GM04503 (cell line): ENCODE results near the gene MORF4L1.
"Not testable (repeated sequence)": the region's sequence is repeated elsewhere in the genome, so short reads cannot be mapped to it uniquely, and the experiment has no call there.

Experiments
- DNase-seq: peaks from one replicate; pipeline ENCODE4 v3.0.0-alpha.2; 2012; ENCODE audit warnings: low read depth

Gene MORF4L1

DNA sequence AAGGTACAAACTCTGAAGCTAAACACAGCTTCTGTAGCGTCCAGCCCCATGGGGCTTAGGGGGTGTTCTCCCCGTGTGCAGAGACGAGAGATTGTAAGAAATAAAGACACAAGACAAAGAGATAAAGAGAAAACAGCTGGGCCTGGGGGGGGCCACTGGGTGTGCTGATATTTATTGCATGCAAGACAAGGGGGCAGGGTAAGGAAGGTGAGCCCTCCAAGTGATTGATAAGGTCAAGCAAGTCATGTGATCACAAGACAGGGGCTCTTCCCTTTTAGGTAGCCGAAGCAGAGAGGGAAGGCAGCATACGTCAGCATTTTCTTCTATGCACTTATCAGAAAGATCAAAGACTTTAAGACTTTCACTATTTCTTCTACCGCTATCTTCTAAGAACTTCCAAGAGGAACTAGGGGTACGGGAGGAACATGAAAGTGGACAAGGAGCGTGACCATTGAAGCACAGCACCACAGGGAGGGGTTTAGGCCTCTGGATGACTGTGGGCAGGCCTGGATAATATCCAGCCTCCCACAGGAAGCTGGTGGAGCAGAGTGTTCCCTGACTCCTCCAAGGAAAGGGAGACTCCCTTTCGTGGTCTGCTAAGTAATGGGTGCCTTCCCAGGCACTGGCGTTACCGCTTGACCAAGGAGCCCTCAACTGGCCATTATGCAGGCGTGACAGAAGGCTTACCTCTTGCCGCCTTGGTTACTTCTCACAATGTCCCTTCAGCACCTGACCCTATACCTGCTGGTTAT lies 29.8 kb downstream of the MORF4L1 start:
- not testable (repeated sequence) for DNase-seq

DNA sequence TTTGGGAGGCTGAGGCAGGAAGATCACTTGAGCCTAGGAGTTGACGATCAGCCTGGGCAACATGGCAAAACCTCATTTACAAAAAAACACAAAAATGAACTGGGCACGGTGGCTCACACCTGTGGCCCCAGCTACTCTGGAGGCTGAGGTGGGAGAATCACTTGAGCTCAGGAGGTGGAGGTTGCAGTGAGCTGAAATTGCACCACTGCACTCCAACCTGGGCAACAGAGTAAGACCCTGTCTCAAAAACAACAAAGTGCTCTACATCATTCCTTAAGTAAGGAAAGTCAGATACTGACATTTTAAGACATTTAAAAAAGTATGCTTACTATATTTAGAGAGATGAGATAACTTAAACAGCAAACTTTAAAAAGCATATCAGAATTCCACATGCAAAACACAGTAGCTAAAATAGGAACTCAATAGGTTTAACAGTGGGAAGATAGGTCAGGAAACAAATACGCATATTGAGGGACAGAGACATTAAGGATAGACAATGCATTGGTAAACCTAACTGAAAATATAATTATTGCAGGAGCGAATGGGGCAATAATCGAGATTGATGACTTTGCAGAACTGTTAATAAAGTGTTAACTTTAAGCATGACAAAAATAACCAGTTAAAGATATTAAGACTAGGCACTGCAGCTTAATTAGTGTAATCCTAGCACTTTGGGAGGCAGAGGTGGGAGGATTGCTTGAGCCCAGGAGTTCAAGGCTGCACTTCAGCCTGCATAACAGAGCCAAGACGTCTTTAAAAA lies 32.1 kb downstream of the MORF4L1 start:
- DNase-seq: no peak

DNA sequence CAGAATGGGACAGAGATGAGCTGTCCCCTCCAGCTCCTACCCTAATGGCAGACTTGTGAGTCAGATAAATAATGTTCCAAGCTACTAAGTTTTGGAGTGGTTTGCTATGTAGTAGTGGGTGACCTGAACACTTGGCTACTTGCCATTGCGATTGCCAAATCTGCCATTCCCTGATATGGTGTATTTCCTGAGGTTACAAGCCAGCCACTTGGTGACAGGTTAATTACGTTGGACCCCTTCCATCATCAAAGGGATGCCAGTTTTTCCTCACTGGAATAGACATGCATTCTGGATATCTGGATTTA lies 33.6 kb downstream of the MORF4L1 start:
- peak; percentile 75 for DNase-seq

- DNase-seq: no peak
Measured at GRCh38 chr15:78907577-78907976, 34.9 kb downstream of the MORF4L1 start.

DNA sequence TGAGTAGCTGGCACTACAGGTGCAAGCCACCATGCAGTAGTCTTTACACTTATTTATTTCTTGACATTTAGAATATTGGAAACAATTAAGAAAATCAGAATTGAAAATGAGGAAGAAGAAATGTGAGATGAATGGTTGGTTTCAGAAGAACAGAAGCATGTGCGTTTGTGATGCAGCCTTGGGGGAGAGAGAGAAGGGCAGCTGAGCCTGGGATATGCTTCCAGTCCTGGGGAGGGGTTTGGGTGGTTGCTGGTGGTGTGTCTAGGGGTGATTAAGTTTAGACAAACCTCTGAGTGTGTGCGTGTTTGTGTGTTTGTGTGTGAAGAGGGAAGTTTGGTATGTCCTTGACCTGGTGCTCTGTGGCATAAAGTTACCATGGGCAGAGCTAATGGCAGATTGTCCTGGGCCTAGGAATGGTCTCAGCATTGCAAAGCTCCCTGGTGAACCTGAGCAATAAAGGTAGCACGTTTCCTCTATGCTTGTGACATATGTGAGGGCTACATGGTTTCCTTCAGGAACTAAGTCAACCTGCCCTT lies 36.5 kb downstream of the MORF4L1 start:
- no peak for DNase-seq

DNA sequence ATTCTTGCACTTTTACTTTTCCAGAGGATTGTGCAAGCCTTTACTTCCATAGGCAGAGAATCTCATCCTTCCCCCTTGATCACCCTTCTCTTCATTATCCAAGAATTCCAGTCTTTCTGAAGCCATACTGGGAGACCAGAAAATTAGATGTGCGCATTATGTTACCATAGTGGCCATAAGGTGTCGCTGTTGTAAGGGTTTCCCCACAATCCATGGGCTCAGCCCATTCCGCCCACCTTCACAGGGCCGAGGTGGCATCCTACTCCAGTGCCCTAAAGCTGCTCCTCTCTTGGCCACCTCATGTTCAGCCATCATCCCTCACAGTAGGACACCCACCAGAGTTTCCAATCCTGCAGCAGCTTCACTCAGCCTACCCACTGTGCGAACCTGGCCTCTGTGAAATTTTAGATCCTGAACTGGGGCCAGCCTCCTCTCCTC lies 37.1 kb downstream of the MORF4L1 start:
- DNase-seq: no peak

DNA sequence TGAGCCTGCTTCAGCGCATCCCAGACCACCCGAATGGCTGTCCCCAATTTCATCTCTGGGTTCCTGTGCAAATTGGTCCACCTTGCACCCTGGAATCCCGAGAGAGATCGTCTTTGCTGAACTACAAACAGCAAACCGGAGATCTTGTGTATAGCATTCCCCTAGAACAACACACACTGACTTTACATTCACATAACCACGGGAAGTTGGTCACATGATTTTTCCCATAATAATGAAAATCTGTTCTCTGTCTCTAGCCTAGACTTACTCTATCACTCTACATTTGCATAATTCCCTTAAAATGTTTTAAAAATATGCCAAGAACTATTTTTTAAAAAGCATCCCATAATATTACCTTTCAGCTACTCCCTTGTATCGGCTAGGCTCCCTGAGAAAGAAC lies 37.6 kb downstream of the MORF4L1 start:
- DNase-seq: no peak

DNA sequence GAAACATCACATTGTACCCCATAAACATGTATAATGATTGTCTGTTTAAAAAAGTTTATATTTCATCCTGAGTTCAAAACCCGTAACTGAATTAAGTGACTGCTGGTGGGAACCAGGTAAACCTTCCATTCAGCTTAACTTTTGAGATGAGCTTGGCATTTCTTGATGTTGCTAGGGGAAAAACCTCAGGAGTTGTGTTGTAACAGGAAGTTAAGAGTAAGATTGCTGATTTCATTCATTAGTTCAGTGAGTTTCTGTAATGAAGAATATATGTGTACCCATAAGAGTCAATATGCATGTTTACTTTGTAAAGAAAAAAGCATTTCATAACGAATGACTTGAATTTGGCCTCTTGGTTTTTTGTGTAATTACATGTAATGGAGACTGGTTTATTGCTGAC lies 39.6 kb downstream of the MORF4L1 start:
- no peak for DNase-seq

DNA sequence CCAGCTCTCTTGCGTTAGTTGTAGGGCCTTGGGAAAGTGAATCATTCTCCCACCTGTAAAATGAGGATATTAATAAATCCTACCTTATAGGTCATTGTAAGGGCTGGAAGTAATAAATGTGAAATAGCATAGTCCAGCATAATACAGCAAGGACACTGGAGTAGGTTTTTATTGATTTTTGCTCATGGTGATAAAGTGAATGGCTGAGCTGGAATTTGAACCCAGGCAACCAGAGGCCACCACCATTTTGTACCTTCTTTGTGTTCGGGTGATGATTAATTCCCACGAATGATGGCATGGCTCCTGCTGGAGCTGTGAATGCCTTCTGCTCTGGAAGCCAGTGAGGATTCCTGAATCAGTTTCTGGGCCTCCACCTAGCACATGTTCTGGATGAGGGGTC lies 40.3 kb downstream of the MORF4L1 start:
- DNase-seq: no peak

DNA sequence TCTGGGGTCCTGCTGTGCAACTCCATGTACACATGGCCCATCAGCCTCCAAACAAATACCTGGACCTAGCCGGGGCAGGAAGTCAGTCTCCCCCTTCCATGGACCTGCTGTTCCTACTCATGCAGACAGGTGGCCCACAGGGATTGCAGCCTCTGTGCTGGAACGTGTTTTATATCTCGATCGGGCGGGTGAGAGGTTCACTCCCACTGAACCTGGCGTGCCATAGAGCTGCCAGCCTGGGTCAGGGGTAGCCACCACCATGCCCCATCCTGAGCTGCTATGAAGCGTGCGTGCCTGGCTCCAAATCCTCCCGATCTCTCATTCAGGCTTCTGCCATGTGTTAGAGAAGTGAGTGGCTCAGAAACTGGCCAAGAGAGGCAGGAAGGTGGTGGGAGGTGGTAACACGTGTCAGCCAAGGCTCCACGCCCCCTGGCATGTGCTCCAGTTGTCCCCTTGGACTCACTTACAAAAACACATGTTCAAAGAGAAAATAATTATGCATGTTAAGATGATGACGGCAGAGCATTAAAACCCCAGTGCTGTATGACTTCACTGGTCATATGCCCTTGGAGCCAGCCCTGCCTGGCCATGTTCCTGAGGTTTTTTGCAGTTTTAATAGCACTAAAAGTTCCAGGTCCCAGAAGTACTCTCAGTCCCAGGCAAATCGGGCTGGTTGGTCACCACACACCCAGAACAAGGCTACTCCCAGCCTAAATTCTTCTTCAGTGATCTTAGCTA lies 41.5 kb downstream of the MORF4L1 start:
- no peak for DNase-seq

DNA sequence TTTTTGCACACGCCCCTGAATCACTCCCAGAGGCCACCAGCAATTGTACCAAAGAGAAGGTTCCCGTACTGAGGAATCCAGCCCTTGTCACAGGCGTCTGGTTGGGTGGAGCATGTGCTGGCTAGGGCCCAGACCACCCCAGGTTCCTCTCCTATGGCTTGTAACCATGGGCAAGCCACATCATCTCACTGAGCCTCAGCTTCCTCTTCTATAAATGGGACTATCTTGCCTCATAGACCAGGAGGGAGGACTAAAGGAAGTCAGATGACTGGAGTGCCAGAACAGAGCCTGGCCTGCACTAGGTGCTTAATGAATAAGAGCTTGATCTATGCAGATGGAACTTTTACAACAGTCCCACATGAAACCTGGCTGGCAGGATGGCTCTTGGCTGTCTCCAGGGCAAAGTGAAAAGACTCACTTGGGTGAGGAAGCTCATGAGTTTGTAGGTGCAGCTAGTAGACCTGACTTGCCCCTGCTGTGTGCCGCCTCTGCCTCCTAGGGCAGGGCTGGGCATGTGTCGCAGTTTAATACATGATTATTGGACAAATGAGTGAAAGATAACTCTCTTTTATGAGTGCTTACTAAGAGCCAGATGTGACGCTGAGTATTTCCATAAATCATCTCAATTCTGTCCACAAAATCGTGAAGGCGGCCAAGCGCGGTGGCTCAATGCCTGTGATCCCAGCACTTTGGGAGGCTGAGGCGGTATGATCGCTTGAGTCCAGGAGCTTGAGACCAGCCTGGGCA lies 42.8 kb downstream of the MORF4L1 start:
- DNase-seq: peak; percentile 18

GRCh38 chr15:78916088-78916487 lies 43.4 kb downstream of the MORF4L1 start:
- no peak for DNase-seq

DNA sequence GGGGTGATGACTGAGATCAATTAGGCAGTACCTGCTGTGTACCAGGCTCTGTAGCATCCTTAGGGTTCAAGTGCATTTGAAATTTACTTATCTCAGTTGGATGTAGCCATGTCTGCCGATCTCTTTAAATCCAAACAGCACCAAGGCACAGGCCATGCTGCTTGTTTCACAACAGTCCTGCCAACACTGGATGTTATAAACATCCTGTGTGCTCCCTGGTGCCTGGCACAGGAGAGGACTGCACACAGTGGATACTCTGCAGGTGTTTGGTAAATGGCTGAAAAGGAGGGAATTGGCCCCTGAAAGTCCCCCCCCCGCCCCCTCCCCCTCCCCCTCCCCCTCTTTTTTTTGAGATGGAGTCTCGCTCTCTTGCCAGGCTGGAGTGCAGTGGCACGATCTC lies 45.2 kb downstream of the MORF4L1 start:
- DNase-seq: no peak

DNA sequence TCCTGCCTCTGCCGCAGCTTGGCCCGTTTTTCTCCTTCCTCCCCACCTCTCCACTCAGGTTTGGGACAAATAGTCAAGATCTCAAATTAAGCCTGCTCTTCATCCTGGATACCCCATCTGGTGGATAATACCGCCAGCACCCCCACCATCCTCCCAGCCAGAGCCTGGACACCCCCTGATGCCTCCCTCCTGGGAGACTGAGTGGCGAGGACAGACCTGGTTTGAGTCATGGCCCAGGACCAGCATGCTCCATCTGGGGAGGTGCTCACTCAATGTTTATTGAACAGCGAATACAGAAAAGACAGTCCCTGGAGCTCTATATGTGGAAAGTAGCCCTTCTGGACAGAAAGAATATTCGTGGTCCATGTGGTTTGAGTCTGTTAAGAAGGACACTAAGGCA lies 48.8 kb downstream of the MORF4L1 start:
- DNase-seq: no peak

GRCh38 chr15:78921940-78922339 lies 49.2 kb downstream of the MORF4L1 start:
- no peak for DNase-seq

DNA sequence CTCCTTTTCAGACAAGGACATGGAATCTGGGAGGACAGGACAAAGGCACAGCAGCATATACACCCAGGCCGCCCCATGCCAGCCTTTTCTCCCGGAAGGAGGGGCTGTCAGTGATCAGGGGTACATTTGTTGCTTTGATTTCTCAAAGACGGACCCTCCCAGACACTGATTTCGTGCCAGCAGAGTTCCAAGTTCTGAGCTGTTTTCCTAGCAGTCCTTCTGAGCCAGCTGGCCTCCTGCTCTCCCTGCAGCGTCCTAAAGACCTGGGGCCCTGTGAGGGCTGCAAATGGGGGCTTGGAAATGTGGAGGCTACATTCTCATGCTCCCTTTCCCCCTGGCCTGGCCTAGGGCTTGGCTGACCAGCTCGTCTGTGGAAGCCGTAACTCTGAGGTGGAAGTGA lies 49.8 kb downstream of the MORF4L1 start:
- no peak for DNase-seq

GRCh38 chr15:78923015-78923414 lies 50.3 kb downstream of the MORF4L1 start:
- DNase-seq: no peak

GRCh38 chr15:78923480-78924360 lies 51.0 kb downstream of the MORF4L1 start:
- DNase-seq: no peak

DNA sequence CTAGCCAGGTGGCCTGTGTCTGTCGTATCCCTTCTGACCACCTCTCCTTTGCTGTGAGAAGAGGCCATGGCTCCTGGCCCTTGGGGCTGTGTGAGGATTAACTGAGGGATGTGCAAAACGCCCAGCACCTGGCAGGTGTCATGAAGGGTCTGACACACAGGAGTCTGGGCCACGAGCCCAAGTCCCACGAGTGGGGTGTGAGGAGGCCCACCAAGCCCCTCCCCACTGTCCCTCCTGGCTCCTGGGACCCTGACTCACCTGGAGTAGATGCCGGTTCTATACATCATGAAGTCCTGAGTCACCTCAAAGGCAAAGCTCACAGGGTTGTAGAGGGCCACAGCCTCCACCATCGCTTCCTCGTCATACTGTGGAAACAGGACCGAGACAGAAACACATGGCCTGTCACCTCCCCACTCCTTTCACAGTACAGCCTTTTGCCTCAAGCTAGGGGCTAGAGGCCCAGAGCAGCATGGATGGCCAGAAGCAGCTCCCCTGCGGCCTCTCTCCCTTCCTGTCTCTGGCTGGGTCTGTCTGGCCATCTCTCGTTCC lies 52.5 kb downstream of the MORF4L1 start:
- DNase-seq: no peak

GRCh38 chr15:78925956-78926743 lies 53.5 kb downstream of the MORF4L1 start:
- DNase-seq: no peak
